Measurements from ENCODE around the gene PC. TPM values are rescaled to one million over a fixed set of nuclear protein-coding genes. Genes with fewer than 3 reads are reported as not detected.

Gene PC
- total and polyA plus RNA-seq, 9 of the 15 experiments (the other 6 are each of a cell fraction or from before 2014, with no cell fraction given): 0.94 to 38.0 (median 8.7) TPM

DNA sequence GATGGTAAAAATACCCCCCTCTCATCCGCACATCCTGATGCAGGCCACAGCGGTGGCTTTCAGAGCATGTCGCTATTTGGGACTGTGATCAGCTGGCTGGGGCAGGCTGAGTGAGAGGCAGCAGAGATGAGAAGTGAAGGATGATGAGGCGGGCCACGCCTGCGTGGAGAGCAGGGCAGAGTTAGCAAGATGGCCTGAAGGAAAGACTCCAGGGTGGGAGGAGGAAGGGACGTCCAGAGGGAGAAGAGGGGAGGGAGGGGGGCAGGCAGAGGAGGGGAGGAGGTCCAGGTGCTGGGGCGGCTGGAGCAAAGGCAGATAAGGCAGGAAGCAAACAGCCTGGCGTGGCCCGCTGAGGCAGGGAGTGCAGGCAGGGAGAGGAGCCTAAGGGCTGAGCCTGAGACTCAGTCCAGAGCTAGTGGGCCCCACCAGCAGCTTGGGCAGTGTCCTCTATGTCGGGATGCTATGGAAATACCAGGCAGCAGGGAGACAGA, 72.2 kb downstream of the PC start:
- Histone ChIP-seq H4K20me1 (replicated peaks; ENCODE audit: control insufficient read depth, insufficient read depth, low read length) (no peaks in the 10 kb centered on the region), H3K4me2 (ENCODE audit: insufficient read depth, low read length) (peak overlapping the region; percentile 61), H3K4me3 (no peak overlapping the region), H3K79me2 (ENCODE audit: control insufficient read depth, insufficient read depth, low read length) (no peaks in the 10 kb centered on the region), H3K27ac (ENCODE audit: extremely low read depth, low read depth, low read length) (peak overlapping the region; percentile 47; the same call in 2 of the 3 replicates), H3K27me3 (ENCODE audit: control insufficient read depth in 2 of 2, insufficient read depth in 2 of 2, low read length in 2 of 2) (no peaks in the 10 kb centered on the region), H3K9ac (ENCODE audit: insufficient read depth in 1 of 2, low read depth in 2 of 2, low read length in 2 of 2) (peak overlapping the region; percentile 37 to 63; a peak in 2 of 4 replicates), H3K36me3 (ENCODE audit: control insufficient read depth, insufficient read depth, low read length) (0 out of 3 replicates have a peak, but pooled peaks cover 4% of the 10 kb centered on the region), H2AFZ (ENCODE audit: low read depth, low read length) (peak overlapping the region; percentile 71; the same call in 1 of the 2 replicates), H3K9me1 (ENCODE audit: control insufficient read depth, insufficient read depth, low read length) (no peaks in the 10 kb centered on the region), H3K9me3 (replicated peaks; ENCODE audit: control insufficient read depth, insufficient read depth, low read depth, low read length) (no peaks in the 10 kb centered on the region), H3K4me1 (replicated peaks in 1 of 2; ENCODE audit: control insufficient read depth in 2 of 2, insufficient read depth in 2 of 2, low read length in 2 of 2) (peaks cover 32 to 44% of the 10 kb centered on the region in 2 experiments; a peak in 4 of 5 replicates)
- FAIRE-seq (peak; percentile 58), DNase-seq (ENCODE audit: extremely low read depth in 1 of 4, low spot score in 3 of 4) (peak; percentile 68 to 83 (median 75)), ATAC-seq (peak; percentile 85)
- 27% methylated on average over 10 of the region's 11 CpGs for WGBS (ENCODE audit: insufficient coverage, low coverage, missing lambda C conversion rate)
- ChIA-PET CTCF (ENCODE audit: low intra/inter-chr PET ratio) (interaction anchor here (0.9 kb wide), 1 partner anchor 193 kb away, joined by 3 read pairs; no protein-coding TSS in a partner anchor), POLR2A (interaction anchor here (0.6 to 0.7 kb wide), 3 partner anchors 10 to 90 kb away, joined by 3 read pairs; partner anchors contain the start of gene C11orf86)
- BruUV-seq (replicated peaks): no TSS peak
- in situ Hi-C loops (cut with MboI) (no loop called here), intact Hi-C loops (cut with micrococcal nuclease) (no loop called here)
- 0 out of 2 replicates have a peak, but pooled peaks have one; percentile 57 for TF ChIP-seq DPF2 (IDR thresholded peaks at IDR 0.05)
- TF ChIP-seq HNRNPK (IDR thresholded peaks at IDR 0.05; ENCODE audit: low read depth, low read length, poor library complexity, severe bottlenecking): no peak
- TF ChIP-seq, protein P1, sequence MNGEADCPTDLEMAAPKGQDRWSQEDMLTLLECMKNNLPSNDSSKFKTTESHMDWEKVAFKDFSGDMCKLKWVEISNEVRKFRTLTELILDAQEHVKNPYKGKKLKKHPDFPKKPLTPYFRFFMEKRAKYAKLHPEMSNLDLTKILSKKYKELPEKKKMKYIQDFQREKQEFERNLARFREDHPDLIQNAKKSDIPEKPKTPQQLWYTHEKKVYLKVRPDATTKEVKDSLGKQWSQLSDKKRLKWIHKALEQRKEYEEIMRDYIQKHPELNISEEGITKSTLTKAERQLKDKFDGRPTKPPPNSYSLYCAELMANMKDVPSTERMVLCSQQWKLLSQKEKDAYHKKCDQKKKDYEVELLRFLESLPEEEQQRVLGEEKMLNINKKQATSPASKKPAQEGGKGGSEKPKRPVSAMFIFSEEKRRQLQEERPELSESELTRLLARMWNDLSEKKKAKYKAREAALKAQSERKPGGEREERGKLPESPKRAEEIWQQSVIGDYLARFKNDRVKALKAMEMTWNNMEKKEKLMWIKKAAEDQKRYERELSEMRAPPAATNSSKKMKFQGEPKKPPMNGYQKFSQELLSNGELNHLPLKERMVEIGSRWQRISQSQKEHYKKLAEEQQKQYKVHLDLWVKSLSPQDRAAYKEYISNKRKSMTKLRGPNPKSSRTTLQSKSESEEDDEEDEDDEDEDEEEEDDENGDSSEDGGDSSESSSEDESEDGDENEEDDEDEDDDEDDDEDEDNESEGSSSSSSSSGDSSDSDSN (IDR thresholded peaks at IDR 0.05; ENCODE audit: borderline replicate concordance in 1 of 2, low read depth in 2 of 2, low read length in 2 of 2): peak; percentile 23 to 39; a peak in 1 of 4 replicates
- TF ChIP-seq DACH1 (IDR thresholded peaks at IDR 0.05; ENCODE audit: partially characterized antibody): peak; percentile 47
- TF ChIP-seq RCOR1 (IDR thresholded peaks at IDR 0.05; ENCODE audit: borderline replicate concordance in 1 of 2, low read depth in 2 of 2, low read length in 2 of 2): peak in 1 of 2 experiments; percentile 35; a peak in 1 of 4 replicates
- TF ChIP-seq ZEB2 (IDR thresholded peaks at IDR 0.05): peak; percentile 17; the same call in 1 of the 2 replicates
- TF ChIP-seq, protein P2, sequence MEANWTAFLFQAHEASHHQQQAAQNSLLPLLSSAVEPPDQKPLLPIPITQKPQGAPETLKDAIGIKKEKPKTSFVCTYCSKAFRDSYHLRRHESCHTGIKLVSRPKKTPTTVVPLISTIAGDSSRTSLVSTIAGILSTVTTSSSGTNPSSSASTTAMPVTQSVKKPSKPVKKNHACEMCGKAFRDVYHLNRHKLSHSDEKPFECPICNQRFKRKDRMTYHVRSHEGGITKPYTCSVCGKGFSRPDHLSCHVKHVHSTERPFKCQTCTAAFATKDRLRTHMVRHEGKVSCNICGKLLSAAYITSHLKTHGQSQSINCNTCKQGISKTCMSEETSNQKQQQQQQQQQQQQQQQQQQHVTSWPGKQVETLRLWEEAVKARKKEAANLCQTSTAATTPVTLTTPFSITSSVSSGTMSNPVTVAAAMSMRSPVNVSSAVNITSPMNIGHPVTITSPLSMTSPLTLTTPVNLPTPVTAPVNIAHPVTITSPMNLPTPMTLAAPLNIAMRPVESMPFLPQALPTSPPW (CRISPR knock-in tag; IDR thresholded peaks at IDR 0.05): peak; percentile 62
- peak in 1 of 2 experiments; percentile 26; a peak in 1 of 4 replicates for TF ChIP-seq MAZ (CRISPR knock-in tag; conservative IDR thresholded peaks at IDR 0.05 in 1 of 2, IDR thresholded peaks at IDR 0.05 in 1 of 2)
- TF ChIP-seq TOE1 (IDR thresholded peaks at IDR 0.05; ENCODE audit: borderline replicate concordance): peak; percentile 19; the same call in 1 of the 2 replicates
- no peak for TF ChIP-seq TOE1 (CRISPR knock-in tag; IDR thresholded peaks at IDR 0.05; ENCODE audit: borderline replicate concordance, low read depth)
- 0 out of 2 replicates have a peak, but pooled peaks have one; percentile 9 for TF ChIP-seq TAL1 (IDR thresholded peaks at IDR 0.05)
- 0 out of 4 replicates have a peak, but pooled peaks of 1 of the 2 experiments have one; percentile 9 for TF ChIP-seq TRIM24 (IDR thresholded peaks at IDR 0.05)
- peak; percentile 63 for TF ChIP-seq CBFA2T3 (IDR thresholded peaks at IDR 0.05)
- TF ChIP-seq, protein P3, sequence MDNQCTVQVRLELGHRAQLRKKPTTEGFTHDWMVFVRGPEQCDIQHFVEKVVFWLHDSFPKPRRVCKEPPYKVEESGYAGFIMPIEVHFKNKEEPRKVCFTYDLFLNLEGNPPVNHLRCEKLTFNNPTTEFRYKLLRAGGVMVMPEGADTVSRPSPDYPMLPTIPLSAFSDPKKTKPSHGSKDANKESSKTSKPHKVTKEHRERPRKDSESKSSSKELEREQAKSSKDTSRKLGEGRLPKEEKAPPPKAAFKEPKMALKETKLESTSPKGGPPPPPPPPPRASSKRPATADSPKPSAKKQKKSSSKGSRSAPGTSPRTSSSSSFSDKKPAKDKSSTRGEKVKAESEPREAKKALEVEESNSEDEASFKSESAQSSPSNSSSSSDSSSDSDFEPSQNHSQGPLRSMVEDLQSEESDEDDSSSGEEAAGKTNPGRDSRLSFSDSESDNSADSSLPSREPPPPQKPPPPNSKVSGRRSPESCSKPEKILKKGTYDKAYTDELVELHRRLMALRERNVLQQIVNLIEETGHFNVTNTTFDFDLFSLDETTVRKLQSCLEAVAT (IDR thresholded peaks at IDR 0.05): peak in 1 of 2 experiments; percentile 73; a peak in 1 of 4 replicates
- TF ChIP-seq ELF1 (tag; IDR thresholded peaks at IDR 0.05): no peak
- no peak for TF ChIP-seq CREM (IDR thresholded peaks at IDR 0.05; ENCODE audit: low read depth)
- peak; percentile 49; the same call in 1 of the 2 replicates for TF ChIP-seq SNIP1 (IDR thresholded peaks at IDR 0.05; ENCODE audit: low read depth)
